H1 (cell line): Measurements from ENCODE around the gene ARSB. TPM values are rescaled to one million over a fixed set of nuclear protein-coding genes. Genes with fewer than 3 reads are reported as not detected.

ENCODE experiments used
- BACH1 ChIP-seq: IDR thresholded peaks from 2 replicates; pipeline ENCODE4 v1.6.1; 2012; ENCODE audit warnings: low read length, improper control_type of control experiment
- BCL11A ChIP-seq, 2 experiments: IDR thresholded peaks; one replicate each; pipeline ENCODE4 v1.6.1; 2011; ENCODE audit warnings: low read depth in 2 of 2, low read length in 2 of 2, mild to moderate bottlenecking in 2 of 2
- TBP ChIP-seq: IDR thresholded peaks from 2 replicates; pipeline ENCODE4 v1.6.1; 2011; ENCODE audit warnings: low read depth, low read length, improper control_type of control experiment
- polyA plus RNA-seq, 7 experiments: library from polyadenylated mRNA; depleted of rRNA in 3 of 7; stranded (reverse) in 5 of 7; unstranded in 2 of 7; fragments of >200 nt in 5 of 7; fragments of 200-250 nt in 2 of 7; gene quantifications; 1 replicate in 5 of 7; 2 replicates in 1 of 7; 4 replicates in 1 of 7; pipeline versions ENCODE4 v1.2.1 to v1.2.3, GENCODE V29; 2011 to 2013; ENCODE audit warnings: missing spikeins in 2 of 7, mixed read lengths in 2 of 7
- total RNA-seq: library from RNA; stranded (reverse); fragmentation: NEBNext Ultra II Directional; extraction: Animal tissue kit (Norgen Biotek cat#: 25700); gene quantifications from 2 replicates; pipeline ENCODE4 v1.2.1, GENCODE V29; 2021
- TF ChIP-seq, protein P1 (sequence below): IDR thresholded peaks from 2 replicates; pipeline ENCODE4 v1.6.1; 2012; ENCODE audit warnings: low read length, inconsistent platforms

ARSB gene
- total and polyA plus RNA-seq, 2 of the 8 experiments (the other 6 are each of a cell fraction or from before 2014, with no cell fraction given): 6.4 to 13.9 TPM

DNA sequence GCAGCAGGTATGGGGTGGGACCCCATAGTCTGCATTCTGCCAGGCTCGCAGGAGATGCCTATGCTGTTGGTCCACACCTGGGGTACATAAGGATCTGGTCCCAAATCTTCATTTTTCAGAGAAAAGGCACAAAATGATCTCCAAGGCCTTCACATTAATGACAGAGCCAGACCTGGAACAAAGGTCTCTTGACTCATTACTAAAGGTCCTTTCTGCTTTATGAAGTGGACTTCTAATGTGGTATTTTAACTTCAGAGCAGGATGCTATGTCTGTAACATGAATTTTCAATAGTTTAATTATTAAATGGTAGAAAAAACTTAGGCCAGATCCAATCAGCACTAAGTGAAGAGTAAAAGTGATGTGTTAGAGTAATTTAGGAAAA is 46.4 kb upstream of the ARSB start (continued):
- TF ChIP-seq, protein P1, sequence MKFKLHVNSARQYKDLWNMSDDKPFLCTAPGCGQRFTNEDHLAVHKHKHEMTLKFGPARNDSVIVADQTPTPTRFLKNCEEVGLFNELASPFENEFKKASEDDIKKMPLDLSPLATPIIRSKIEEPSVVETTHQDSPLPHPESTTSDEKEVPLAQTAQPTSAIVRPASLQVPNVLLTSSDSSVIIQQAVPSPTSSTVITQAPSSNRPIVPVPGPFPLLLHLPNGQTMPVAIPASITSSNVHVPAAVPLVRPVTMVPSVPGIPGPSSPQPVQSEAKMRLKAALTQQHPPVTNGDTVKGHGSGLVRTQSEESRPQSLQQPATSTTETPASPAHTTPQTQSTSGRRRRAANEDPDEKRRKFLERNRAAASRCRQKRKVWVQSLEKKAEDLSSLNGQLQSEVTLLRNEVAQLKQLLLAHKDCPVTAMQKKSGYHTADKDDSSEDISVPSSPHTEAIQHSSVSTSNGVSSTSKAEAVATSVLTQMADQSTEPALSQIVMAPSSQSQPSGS: no peak
- no peak for TF ChIP-seq BCL11A (IDR thresholded peaks at IDR 0.05; ENCODE audit: low read depth in 2 of 2, low read length in 2 of 2)
- TF ChIP-seq TBP: no peak
- TF ChIP-seq BACH1: no peak
